Measurements from ENCODE around the gene CLEC19A. TPM values are rescaled to one million over a fixed set of nuclear protein-coding genes. Genes with fewer than 3 reads are reported as not detected.

The CLEC19A gene
- total and polyA plus RNA-seq, 2 donors (not counting 3 experiments of a cell fraction or from before 2014, with no cell fraction given): not detected

DNA sequence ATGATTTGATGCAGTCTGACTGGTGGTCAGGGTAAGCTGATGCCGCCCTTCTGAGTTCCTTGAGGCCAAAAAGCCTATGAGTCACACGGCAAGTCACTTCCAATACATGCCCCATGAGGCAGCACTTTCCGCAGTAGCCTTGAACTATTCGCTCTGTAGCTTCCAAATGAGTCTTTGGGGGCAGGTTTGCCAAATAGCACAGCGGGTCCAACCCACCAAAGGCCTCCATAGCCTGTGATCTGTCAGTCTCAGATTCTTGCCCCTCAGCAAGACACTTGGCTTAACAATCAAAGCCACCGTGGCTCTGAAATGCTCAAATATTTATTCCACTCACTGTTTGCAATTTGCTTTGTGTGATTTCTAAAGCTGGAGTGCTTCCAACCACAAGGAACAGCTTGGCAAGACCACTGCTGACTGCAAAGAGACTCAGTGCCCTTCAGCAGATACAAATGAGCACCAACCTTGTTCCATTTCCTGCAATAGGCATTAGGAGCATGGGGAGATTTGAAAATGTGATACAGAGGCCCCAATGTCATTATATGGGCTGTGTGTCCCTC lies 45.4 kb downstream of the CLEC19A start:
- Histone ChIP-seq H3K79me2 (ENCODE audit: control insufficient read depth, insufficient read depth, low read length) (no peaks in the 10 kb centered on the region), H3K4me1 (ENCODE audit: control insufficient read depth, extremely low read depth, insufficient read depth, low read length) (no peaks in the 10 kb centered on the region), H3K9me3 (replicated peaks; ENCODE audit: control insufficient read depth, insufficient read depth, low read length) (no peaks in the 10 kb centered on the region), H3K27me3 (ENCODE audit: control insufficient read depth in 2 of 2, insufficient read depth in 2 of 2, low read length in 2 of 2) (no peaks in the 10 kb centered on the region), H3K9ac (replicated peaks; ENCODE audit: extremely low read depth, insufficient read depth, low read length) (no peak overlapping the region), H3K4me2 (ENCODE audit: insufficient read depth, low read length) (no peak overlapping the region), H3K4me3 (replicated peaks in 1 of 3; ENCODE audit: insufficient read depth in 1 of 3, low read depth in 1 of 3, low read length in 3 of 3) (no peak overlapping the region), H3K9me1 (replicated peaks; ENCODE audit: control insufficient read depth, extremely low read depth, insufficient read depth, low read length) (no peaks in the 10 kb centered on the region), H2AFZ (ENCODE audit: low read depth, low read length) (no peak overlapping the region), H4K20me1 (replicated peaks; ENCODE audit: control insufficient read depth, extremely low read depth, insufficient read depth, low read length) (no peaks in the 10 kb centered on the region), H3K36me3 (ENCODE audit: control insufficient read depth in 2 of 2, extremely low read depth in 1 of 2, insufficient read depth in 2 of 2, low read length in 2 of 2) (no peaks in the 10 kb centered on the region), H3K27ac (ENCODE audit: insufficient read depth, low read depth, low read length) (no peak overlapping the region)
- CTCF ChIA-PET: no interaction called here
- FAIRE-seq (no peak), DNase-seq (ENCODE audit: low read depth, low spot score) (no peak)
- no TSS peak for BruUV-seq (replicated peaks)
- dilution Hi-C loops (cut with MboI; ENCODE audit: extremely low pct_ligation_motif_present, low sequenced_read_pairs) (no loop called here), intact Hi-C loops (cut with micrococcal nuclease) (no loop called here)
- POLR2A ChIA-PET: no interaction called here
- TF ChIP-seq, protein P1, sequence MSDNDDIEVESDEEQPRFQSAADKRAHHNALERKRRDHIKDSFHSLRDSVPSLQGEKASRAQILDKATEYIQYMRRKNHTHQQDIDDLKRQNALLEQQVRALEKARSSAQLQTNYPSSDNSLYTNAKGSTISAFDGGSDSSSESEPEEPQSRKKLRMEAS (IDR thresholded peaks at IDR 0.05; ENCODE audit: insufficient read depth, insufficient read length): no peak
- TF ChIP-seq POLR2AphosphoS5 (IDR thresholded peaks at IDR 0.05; ENCODE audit: insufficient read depth, low read depth, low read length): no peak
- TF ChIP-seq, protein P2, sequence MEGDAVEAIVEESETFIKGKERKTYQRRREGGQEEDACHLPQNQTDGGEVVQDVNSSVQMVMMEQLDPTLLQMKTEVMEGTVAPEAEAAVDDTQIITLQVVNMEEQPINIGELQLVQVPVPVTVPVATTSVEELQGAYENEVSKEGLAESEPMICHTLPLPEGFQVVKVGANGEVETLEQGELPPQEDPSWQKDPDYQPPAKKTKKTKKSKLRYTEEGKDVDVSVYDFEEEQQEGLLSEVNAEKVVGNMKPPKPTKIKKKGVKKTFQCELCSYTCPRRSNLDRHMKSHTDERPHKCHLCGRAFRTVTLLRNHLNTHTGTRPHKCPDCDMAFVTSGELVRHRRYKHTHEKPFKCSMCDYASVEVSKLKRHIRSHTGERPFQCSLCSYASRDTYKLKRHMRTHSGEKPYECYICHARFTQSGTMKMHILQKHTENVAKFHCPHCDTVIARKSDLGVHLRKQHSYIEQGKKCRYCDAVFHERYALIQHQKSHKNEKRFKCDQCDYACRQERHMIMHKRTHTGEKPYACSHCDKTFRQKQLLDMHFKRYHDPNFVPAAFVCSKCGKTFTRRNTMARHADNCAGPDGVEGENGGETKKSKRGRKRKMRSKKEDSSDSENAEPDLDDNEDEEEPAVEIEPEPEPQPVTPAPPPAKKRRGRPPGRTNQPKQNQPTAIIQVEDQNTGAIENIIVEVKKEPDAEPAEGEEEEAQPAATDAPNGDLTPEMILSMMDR (IDR thresholded peaks at IDR 0.05; ENCODE audit: extremely low read depth in 1 of 2, insufficient read depth in 1 of 2, low read depth in 1 of 2, low read length in 2 of 2): no peak
- TF ChIP-seq JUN (IDR thresholded peaks at IDR 0.05; ENCODE audit: borderline replicate concordance, insufficient read depth, insufficient read length, low read depth): no peak
- no peak for TF ChIP-seq EZH2 (IDR thresholded peaks at IDR 0.05; ENCODE audit: borderline replicate concordance, low read depth, low read length, severe bottlenecking)
- no peak for TF ChIP-seq FOS (IDR thresholded peaks at IDR 0.05; ENCODE audit: borderline replicate concordance, insufficient read depth, low read length)
- TF ChIP-seq MYC (IDR thresholded peaks at IDR 0.05; ENCODE audit: low read depth, low read length): no peak
- TF ChIP-seq GATA2 (IDR thresholded peaks at IDR 0.05; ENCODE audit: insufficient read depth, insufficient read length, low read depth, low read length): no peak
- TF ChIP-seq POLR2A (IDR thresholded peaks at IDR 0.05; ENCODE audit: low read depth, low read length): no peak

Data from endothelial cell of umbilical vein (primary cell).